WTC11 (cell line): ENCODE data around the gene ARFGAP2.
A peak's percentile ranks its signal among the peaks of the same experiment; 100 is the strongest.

ENCODE experiments used
- CTCF ChIP-seq: fragments of 200-600 bp; IDR thresholded peaks from 2 replicates; pipeline ENCODE4 v1.8.0; 2022; ENCODE audit warnings: antibody characterized with exemption
- E2F5 ChIP-seq: sonication (generic); formaldehyde crosslinking; IDR thresholded peaks from 2 replicates; pipeline ENCODE4 v1.8.1; 2022; ENCODE audit warnings: mild to moderate bottlenecking, moderate library complexity, missing genetic modification reagents
- SMAD3 ChIP-seq: sonication (generic); formaldehyde crosslinking; IDR thresholded peaks from 2 replicates; pipeline ENCODE4 v1.8.0; 2022; ENCODE audit warnings: missing genetic modification reagents, mild to moderate bottlenecking, borderline replicate concordance
- TF ChIP-seq, protein P1 (sequence below): sonication (generic); formaldehyde crosslinking; IDR thresholded peaks from 2 replicates; pipeline ENCODE4 v1.8.1; 2023; ENCODE audit warnings: mild to moderate bottlenecking, moderate library complexity, missing genetic modification reagents

DNA sequence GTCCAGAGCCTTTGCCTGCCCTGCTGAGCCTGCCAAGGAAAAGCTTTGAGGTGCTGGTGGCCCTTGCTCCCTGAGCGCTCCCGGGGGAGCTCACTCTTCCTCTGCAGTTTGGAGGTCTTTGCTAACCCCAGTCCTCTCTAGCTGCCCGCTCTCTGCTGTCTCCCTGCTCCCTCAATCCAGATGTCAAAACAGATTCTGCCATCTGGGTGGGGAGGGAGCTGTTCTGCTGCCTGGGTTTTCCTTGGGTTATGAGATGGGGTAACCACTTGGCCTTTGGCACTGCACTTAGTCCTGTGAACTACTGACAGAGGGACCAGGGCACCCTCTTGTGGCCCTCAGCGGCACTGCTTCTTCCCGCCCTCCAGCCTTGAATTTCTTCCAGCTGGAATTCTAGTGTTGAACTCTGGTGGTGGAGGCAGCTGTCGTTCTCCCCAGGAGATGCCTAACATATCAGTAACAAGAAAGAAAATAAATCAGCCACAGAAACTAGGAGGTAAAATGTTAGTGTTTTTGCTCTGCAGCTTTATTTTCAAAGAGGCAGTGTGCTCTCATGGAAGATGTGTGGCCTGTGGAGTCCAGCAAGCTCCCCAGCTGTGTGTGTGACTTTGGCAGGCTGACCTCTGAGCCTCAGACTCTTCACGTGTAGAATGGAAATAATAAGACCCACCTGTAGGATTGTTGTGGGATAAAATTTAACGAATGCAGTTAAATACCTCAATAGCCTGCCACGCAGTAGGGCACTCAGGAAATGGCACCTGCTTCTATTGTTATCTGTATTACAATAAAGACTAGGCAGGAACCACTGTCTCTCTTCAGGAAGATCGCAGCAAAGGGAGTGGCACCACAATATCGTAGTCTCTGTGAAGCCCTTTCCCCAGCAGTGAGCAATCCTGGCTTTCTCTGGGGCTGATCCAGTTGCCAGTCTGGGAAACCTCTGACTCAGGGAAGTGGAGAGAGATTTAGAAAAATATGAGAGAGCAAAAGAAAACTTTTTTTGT lies 23.4 kb downstream of the ARFGAP2 start:
- TF ChIP-seq SMAD3 (no peak), CTCF (peak; percentile 89), E2F5 (CRISPR knock-in tag) (no peak)
- TF ChIP-seq, protein P1, sequence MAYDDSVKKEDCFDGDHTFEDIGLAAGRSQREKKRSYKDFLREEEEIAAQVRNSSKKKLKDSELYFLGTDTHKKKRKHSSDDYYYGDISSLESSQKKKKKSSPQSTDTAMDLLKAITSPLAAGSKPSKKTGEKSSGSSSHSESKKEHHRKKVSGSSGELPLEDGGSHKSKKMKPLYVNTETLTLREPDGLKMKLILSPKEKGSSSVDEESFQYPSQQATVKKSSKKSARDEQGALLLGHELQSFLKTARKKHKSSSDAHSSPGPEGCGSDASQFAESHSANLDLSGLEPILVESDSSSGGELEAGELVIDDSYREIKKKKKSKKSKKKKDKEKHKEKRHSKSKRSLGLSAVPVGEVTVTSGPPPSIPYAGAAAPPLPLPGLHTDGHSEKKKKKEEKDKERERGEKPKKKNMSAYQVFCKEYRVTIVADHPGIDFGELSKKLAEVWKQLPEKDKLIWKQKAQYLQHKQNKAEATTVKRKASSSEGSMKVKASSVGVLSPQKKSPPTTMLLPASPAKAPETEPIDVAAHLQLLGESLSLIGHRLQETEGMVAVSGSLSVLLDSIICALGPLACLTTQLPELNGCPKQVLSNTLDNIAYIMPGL (CRISPR knock-in tag): no peak
